ENCODE results near the gene OR13H1.

The OR13H1 gene

GRCh38 chrX:131577413-131577812, 33.5 kb downstream of the OR13H1 start:
- TF ChIP-seq TAF1 (IDR thresholded peaks at IDR 0.05; ENCODE audit: borderline replicate concordance, insufficient read depth, low read length) (no peak), POLR2AphosphoS5 (IDR thresholded peaks at IDR 0.05; ENCODE audit: low read depth, low read length) (no peak), FOXP2 (optimal IDR thresholded peaks at IDR 0.05; ENCODE audit: borderline replicate concordance, extremely low read depth, extremely low read length, insufficient read depth) (no peak), SIN3A (IDR thresholded peaks at IDR 0.05; ENCODE audit: borderline replicate concordance, insufficient read depth, low read length) (no peak), REST (IDR thresholded peaks at IDR 0.05; ENCODE audit: insufficient read depth in 1 of 2, low read depth in 2 of 2, low read length in 2 of 2) (no peak)

- TF ChIP-seq REST (IDR thresholded peaks at IDR 0.05; ENCODE audit: insufficient read depth in 1 of 2, low read depth in 2 of 2, low read length in 2 of 2), result no peak
- TF ChIP-seq FOXP2 (optimal IDR thresholded peaks at IDR 0.05; ENCODE audit: borderline replicate concordance, extremely low read depth, extremely low read length, insufficient read depth), result no peak
- no peak for TF ChIP-seq POLR2AphosphoS5 (IDR thresholded peaks at IDR 0.05; ENCODE audit: low read depth, low read length)
- TF ChIP-seq SIN3A (IDR thresholded peaks at IDR 0.05; ENCODE audit: borderline replicate concordance, insufficient read depth, low read length), result no peak
- TF ChIP-seq TAF1 (IDR thresholded peaks at IDR 0.05; ENCODE audit: borderline replicate concordance, insufficient read depth, low read length), result no peak
Observed at GRCh38 chrX:131577999-131578734, 34.3 kb downstream of the OR13H1 start.

GRCh38 chrX:131588995-131589394, 45.1 kb downstream of the OR13H1 start:
- TF ChIP-seq SIN3A (IDR thresholded peaks at IDR 0.05; ENCODE audit: borderline replicate concordance, insufficient read depth, low read length), result no peak
- TF ChIP-seq TAF1 (IDR thresholded peaks at IDR 0.05; ENCODE audit: borderline replicate concordance, insufficient read depth, low read length), result no peak
- no peak for TF ChIP-seq REST (IDR thresholded peaks at IDR 0.05; ENCODE audit: insufficient read depth in 1 of 2, low read depth in 2 of 2, low read length in 2 of 2)
- no peak for TF ChIP-seq FOXP2 (optimal IDR thresholded peaks at IDR 0.05; ENCODE audit: borderline replicate concordance, extremely low read depth, extremely low read length, insufficient read depth)
- TF ChIP-seq POLR2AphosphoS5 (IDR thresholded peaks at IDR 0.05; ENCODE audit: low read depth, low read length), result no peak

Measured in PFSK-1 (cell line).